Fibroblast of skin of abdomen (primary cell): ENCODE results near the gene GTF2IRD1.

Source experiments
- DNase-seq: peaks from one replicate; pipeline ENCODE4 v3.0.0-alpha.2; 2013

GTF2IRD1 gene

DNA sequence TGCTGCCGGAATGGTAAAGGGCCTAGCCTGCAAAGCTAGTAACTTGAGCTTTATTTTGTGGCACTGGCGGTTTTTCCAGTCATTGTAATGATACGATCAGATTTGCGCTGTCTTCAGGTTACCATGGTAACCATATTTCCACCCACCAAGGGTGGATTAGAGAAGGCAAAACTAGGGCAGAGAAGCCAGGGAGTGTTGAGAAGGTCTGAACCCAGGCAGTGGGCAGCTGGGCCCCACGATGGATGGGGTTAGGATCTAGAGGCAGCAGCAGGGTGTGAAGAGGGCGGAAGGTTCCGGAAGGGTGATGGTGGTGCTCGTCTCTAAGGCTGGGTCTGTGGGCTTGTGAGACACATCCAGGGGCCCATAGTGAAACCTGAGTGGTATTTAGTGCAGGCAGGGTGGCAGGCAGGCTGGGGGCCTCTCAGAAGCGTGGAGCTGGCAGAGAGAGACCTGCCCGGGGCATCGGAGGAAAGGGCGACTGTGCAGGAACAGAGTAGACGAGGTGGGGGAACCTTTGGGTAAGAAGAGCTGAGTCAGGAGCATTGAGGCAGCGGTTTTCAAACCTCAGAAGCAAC, 115.9 kb downstream of the GTF2IRD1 start:
- DNase-seq = no peak

DNA sequence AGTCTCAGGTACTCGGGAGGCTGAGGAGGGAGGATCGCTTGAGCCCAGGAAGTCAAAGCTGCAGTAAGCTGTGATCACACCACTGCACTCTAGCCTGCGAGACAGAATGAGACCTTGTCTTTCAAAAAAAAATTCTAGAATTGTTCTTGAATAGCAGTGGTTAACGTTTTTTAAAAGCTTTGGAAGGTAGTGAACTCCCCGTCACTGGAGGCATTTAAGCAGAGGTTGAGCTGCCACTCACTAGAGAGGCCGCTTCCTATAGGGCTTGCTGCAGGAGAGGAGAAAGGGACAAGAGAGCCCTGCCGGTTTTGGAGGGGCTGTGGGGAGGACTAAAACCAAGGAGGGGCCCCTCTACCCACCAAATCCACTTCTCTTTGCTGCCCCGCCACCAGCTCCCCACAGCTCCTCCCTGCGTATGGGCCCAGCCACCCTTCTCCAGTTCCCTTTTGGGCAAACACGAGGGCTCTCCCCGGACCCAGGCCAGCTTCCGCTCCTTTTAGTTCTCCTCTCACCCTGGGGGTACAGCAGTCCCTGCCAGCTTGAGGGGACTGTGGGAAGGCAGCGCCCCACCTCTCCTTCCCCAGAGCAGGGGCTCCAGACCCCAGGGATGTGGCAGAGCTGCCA, 116.9 kb downstream of the GTF2IRD1 start:
- DNase-seq = no peak

DNA sequence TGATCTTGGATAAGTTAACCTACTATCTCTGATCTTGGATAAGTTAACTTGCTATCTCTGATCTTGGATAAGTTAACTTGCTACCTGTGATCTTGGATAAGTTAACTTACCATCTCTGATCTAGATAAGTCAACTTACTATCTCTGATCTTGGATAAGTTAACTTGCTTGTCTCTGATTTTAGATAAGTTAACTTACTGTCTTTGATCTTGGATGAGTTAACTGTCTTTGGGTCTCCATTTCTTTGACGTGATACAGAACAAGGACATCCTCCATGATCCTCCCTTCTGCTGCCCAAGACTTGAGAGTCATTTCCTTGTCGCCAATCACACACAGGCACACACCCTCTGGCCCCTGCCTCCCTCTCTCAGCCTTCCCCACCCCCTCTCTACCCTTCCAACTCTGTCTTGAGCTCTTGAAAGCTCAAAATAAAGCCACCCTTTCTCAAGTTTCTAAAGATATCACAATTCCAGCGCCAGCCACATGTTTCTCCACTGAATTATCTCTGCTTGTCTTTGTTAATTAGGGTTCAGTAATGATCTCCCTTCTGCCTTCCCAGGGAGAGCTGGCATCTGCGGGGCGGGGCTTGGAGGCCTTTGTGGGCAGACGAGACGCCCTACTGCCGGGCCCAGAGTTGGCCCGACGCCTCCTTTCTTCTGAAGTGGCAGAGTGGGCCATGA, 118.7 kb downstream of the GTF2IRD1 start:
- no peak for DNase-seq

DNA sequence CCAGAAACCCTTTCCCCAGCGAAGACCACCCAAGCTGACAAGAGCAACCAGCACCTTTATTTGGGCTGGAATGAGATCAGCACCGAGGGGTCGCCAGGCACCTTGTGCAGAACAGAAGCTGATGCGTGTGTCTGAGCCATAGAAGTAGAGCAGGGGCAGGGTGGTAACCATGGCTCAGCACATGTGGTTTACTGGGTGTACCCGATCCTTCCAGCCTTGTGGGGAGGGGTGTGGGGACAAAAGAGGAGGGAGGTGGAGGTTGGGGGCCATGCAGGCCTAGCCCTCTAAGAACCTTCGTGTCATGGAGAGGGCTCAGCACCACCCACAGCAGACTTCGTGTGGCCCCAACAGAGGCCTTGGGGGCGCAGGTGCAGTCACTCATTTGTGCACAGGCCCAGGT, 119.8 kb downstream of the GTF2IRD1 start:
- DNase-seq = no peak

DNA sequence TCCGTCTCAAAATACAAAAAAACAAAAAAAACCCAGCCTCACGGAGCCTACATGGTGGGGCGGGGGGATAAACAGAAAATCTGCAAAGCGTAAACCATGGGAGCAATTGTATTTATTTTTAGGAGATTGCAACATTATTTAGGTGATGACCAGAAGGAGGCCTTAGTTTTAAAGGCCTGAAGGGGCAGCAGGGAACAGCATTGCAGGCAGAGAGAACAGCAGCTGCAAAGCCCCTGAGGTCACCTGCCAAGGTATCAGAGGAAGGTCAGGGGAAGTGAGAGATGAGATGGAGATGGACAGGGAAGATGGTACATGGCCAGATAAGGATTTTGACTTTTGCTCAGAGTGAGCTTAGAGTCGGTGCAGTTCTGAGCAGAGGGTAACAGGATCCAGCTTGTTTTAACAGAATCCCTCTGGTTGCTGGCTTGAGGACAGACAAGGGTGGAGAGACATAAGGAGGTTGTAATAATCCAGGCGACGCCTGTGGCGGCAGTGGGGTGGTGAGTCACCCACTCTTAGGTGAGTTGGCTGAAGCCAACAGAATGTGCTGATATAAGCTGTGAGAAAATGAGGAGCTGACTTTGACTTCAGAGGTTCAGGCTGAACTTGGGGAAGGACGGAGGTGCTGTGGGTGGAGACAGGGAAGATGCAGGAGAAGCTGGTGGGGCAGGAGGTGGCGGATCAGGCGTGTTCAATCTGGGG, 121.5 kb downstream of the GTF2IRD1 start:
- DNase-seq = peak; percentile 35

DNA sequence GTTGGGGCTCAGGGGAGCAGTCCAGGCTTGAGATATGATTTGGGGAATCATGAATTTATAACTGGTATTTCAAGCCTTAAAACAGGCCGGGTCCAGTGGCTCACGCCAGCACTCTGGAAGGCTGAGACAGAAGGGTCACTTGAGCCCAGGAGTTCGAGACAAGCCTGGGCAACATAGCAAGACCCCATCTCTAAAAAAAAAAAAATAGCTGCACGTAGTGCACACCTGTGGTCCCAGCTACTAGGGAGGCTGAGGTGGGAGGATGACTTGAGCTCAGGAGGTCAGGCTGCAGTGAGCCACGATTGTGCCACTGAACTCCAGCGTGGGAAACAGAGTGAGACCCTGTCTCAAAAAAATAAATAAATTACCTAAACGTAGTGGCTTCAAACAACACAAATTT, 122.1 kb downstream of the GTF2IRD1 start:
- DNase-seq = no peak

DNA sequence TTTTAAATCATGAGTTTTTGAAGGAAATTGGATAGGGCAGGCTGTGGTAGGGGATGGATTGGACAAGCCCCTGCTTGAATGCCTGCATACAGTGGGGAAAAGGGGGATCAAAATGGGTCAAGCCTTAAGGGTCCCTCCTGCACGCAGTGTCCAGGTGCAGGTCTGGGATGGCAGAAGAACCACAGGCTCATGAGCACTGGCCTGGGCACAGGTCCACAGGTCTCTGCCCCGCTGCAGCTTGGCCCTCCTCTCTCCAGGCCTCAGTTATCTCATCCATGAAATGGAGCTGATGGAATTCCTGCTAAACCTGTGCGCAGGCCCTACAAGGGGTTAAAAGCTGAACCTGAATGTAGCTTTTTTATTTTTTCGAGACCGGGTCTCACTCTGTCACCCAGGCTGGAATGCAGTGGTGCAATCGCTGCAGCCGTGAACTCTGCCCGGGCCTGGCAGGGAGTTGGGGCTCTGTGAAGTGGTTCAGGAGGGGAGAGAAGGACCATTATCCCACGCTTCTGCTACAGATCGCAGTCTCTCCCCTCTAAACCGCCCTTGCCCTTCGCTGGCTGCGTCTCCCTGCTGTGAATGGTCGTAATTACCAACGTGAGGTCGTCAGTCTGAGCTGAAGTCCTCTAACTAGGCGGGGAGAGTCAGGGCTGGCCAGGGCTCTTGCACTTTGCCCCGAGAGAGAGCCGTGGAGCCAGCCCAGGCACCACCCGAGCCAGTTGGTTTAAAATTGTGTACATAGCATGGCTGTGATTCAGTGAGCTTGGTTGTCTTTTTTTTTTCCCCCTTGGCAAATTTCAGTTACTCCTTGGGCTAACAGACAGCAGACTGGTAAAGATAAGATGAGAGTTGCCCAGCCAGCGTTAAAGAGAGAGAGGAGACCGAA, 126.3 kb downstream of the GTF2IRD1 start:
- DNase-seq = no peak

DNA sequence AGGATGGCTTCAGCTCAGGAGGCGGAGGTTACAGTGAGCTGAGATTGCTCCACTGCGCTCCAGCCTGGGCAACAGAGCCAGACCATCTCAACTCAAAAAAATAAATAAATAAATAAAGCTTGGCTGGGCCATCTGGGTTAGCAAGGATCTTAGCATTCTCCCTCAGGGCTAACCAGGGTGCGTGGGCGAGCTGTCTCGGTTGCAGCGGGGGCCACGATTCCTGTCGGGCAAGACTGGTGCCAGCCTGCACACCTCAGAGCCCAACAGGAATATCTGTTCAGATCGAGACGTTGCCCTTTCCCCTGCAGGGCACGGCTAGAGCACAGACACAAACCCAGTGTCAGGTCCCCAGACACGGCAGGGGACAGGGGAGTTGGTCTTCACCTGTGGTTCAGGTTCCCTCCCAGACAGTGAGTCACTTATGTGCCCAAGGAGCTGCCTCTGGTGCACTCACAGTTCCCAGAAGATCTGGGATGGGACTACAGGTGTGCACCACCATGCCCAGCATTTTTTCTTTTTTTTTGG, 128.3 kb downstream of the GTF2IRD1 start:
- DNase-seq = no peak

DNA sequence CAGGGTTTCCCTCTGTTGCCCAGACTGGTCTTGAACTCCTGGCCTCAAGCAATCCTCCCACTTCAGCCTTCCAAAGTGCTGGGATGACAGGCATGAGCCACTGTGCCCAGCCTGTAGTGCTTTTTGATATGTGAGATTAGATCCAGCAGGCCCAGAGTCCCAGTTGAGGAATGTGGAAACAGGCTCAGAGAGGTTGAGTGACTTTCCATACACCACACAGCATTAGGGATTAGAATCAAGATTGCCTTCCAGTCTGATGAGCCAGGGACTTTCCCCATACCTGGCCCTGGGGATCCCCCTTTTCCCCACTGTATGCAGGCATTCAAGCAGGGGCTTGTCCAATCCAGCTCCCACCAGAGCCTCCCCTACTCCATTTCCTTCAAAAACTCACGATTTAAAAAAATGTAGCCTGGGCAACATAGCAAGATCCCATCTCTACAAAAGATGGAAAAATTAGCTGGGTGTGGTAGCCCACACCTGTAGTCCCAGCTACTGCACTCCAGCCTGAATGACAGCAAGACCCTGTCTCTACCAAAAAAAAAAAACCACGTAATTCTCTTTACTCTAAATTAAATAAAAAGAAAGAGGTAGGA, 128.8 kb downstream of the GTF2IRD1 start:
- no peak for DNase-seq

DNA sequence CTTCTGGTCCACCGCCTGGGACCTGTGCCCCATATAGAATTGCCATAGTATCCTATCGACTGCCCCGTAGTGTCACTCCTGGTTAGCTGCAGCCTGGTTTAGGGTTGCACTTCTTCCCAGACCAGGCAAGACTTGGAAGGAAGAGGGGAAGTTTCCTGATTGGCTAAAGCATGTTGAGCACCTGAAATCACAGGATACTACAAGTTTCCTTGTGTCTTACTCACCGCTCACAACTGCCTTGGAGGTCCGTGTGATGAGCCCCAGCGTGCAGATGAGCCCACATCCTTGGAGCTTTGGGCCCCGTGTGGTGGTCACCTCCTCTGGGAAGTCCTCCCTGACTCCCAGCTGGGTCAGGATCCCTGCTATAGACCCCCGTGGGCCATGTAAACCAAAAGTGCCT, 129.9 kb downstream of the GTF2IRD1 start:
- no peak for DNase-seq

DNA sequence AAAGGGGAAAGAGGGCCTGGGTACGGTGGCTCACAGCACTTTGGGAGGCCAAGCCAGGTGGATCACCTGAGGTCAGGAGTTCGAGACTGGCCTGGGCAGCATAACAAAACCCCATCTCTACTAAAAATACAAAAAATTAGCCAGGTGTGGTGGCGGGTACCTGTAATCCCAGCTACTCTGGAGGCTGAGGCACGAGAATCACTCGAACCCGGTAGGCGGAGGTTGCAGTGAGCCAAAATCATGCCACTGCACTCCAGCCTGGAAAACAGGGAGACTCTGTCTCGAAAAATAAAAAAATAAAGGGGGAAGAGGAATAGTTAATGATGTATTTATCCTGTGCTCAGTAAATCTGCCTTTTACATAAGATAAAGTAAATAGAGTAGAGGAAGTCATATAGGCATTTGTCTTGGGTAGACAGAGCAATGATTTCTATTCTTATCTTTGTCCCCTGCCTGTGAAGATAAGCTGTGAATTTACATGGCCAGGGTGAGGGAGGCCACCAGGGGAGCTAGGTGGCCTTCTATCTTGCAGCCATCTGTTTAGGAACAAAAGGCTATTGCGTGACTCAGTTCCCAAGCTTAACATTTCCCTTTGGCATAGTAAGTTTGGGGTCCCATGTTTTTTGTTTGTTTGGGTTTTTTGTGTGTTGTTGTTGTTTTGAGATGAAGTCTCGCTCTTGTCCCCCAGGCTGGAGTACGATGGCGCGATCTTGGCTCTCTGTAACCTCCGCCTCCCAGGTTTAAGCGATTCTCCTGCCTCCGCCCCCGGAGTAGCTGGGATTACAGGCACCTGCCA, 130.7 kb downstream of the GTF2IRD1 start:
- DNase-seq = no peak

DNA sequence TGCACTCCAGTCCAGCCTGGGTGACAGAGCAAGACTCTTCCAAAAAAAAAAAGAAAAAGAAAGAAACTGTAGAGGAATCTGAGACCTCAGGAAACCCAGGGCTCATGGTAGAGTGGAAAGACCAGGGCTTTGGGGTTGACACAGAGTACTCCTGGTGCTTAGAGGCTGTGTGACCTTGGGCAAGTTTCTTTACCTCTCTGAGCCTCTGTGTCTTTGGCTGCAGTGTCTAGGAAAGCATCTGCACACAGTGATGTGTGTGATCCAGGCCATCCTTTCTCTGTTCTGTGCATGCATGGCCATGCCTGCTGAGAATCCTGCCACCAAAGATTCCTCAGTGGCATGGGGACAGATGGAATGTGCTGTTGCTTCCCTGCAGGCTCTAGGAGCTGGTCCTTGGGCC, 132.1 kb downstream of the GTF2IRD1 start:
- no peak for DNase-seq

DNA sequence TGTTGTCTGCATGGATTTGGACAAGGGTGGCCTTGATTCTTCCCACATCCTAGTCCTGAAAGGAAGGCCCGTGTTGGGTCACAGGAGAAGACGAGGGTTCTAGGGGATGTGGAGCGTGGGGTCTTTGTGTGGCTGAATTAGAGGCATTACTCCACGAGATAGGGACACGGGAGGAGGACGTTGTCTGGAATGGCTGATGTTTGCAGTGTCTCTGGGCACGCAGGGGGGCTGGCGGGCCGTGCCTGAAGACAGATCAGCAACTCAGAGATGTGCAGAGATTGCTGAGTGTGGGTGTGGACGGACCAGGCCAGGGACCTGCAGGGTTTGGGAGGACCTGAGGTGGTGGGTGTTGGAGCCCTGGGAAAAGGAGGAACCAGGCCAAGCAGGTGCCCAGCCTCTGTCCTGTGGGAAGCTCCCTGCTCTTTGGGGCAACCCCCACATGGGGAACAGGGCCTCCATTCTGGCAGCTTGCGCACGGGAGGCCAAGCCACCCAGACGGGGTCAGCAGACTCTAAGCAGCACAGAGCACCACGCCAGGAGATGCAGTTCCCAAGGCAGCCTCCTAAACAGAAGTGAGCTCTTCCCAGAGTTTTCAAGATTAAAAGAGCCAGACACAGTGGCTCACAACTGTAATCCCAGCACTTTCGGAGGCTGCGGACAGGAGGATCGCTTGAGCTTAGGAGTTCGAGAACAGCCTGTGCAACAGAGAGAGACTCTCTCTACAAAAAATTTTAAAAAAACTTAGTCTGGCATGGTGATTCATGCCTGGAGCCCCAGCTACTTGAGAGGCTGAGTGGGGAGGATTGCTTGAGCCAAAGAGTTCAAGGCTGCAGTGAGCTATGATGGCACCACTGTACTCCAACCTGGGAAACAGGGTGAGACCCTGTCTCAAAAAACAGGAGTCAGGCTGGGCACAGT, 132.8 kb downstream of the GTF2IRD1 start:
- no peak for DNase-seq

DNA sequence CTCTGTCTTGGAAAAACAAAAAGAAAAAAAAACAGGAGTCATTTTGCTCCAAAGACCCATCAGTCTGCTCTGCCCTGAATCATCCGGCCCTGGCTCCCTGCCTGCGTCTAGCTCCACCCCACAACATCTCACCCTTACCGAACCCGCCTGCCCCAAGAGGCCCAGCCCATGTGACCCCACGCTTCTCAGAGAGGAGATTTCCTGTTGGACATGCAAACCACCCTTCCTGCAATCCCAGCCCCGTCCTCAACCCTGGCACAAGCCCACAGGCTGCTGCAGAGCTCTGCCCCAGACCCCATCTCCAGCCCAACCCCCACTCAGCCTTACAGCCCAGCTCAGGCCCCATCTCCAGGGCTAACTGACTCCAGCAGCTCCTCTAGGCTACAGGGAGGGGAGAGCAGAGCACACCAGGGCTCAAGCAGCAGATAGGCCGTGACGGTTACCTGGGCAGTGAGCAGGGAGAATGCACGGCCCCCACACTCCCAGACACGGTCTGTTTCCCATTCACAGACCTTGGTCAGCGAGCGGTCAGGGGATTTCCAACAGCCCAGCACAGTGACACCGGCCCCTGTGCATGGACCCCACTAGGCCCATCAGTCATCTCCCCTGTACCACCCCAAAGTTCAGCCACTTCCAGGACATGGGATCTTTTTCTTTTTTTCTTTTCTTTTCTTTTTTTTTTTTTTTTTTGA, 133.9 kb downstream of the GTF2IRD1 start:
- DNase-seq = peak; percentile 90

DNA sequence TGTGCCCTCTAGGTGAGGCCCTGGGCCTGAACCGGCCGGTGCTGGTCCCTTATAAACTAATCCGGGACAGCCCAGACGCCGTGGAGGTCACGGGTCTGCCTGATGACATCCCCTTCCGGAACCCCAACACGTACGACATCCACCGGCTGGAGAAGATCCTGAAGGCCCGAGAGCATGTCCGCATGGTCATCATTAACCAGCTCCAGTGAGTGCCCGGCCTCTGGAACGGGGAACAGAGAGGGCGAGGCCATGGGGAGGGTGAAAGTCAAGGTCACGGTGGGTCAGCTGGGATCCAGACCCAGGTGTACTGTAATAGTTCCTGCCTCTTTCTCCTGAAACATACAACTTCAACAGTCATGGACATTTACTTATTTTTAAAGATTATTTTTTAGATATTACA, 137.1 kb downstream of the GTF2IRD1 start:
- DNase-seq = no peak

DNA sequence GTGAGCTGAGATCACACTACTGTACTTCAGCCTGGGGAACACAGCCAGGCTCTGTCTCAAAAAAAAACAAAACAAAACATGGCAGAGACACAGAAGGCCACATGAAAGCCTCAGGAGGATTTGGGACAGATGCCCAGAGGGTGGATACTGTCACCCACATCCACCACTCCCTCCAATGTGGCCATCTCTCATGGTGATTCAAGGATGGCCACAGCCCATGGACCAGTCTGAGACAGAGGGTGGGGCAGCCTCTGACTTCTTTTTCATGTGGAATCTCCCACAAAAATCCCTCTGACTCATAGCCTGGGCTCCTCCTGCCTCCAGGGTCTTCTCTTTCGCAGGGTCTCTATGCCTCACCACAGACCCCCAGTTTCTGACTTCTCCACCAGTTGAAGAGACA, 144.9 kb downstream of the GTF2IRD1 start:
- peak; percentile 37 for DNase-seq

DNA sequence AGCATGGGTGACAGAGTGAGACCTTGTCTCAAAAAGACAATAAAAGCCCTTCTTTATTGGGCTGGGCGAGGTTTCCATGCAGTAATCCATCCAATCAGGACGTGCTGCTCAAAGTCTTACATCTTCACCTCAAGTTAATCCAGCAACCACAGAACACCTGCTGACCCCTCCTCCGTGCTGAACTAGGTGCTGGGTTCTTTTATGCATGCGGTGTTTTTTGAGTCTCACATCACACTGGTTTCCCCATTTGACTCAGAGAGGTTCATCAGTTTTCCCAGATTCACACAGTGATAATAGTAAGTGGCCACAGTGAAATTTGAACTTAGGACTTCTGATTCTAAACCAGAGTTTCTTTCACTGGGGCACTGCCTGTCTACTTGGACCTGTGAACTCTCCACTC, 145.5 kb downstream of the GTF2IRD1 start:
- DNase-seq = no peak

DNA sequence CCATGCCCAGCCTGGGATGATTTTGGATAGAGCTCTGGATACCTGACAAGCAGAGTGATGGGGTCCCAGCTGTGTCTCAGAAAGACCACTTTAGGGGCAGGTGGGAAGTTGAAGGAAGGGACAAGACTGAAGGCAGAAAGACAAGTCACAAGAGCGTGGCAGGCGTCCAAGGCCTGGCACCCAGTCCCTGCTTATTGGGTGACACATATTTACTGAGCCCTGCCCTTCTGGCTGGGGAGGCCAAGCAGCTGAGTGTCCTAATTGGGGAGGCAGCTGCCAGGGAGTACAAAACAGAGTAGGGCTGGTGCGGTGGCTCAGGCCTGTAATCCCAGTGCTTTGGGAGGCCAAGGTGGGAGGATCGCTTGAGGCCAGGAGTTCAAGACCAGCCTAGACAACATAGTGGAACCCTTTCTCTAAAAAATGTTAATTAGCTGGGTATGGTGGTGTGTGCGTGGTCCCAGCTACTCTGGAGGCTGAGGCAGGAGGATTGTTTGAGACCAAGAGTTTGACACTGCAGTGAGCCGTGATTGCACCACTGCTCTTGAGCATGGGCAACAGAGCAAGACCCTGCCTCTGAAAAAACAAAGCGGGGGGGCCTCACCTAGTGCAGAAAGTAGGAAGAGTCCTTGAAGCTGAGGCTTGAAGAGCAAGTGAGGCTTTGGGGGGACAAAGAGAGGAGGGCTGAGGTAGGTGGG, 150.8 kb downstream of the GTF2IRD1 start:
- no peak for DNase-seq
